NCI-H345 (cell line): Measurements from ENCODE around the gene NR1H2.

Experiments
- DNase-seq: peaks from one replicate; lab custom pipeline; 2025; lab: John Stamatoyannopoulos, UW

NR1H2 gene

DNA sequence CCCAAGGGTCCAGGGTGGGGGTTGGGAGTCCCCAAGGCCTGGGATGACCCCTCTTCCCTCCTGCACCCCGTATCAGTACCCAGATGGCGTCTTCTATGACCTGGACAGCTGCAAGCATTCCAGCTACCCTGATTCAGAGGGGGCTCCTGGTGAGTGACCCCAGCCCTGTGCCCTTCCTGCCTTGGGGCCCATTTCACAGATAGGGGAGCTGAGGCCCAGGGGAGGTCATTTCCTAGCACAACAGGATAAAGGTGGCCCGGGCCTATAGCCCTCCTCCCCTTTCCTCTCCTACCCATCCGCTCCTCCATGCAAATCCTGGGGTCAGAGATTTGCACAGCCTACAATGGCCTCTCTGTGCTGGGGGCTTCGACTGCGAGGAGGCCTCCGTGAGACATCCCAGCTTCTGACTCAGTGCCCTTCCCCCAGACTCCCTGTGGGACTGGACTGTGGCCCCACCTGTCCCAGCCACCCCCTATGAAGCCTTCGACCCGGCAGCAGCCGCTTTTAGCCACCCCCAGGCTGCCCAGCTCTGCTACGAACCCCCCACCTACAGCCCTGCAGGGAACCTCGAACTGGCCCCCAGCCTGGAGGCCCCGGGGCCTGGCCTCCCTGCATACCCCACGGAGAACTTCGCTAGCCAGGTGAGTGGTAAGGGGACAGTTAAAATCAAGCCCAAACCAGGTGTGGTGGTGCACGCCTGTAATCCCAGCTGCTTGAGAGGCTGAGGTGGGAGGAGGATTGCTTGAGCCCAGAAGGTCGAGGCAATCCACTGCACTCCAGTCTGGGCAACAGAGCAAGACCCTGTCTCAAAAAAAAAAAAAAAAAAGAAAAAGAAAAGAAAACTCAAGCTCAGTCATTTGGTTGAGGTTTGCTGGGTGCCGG, 46.4 kb downstream of the NR1H2 start:
- no peak for DNase-seq

DNA sequence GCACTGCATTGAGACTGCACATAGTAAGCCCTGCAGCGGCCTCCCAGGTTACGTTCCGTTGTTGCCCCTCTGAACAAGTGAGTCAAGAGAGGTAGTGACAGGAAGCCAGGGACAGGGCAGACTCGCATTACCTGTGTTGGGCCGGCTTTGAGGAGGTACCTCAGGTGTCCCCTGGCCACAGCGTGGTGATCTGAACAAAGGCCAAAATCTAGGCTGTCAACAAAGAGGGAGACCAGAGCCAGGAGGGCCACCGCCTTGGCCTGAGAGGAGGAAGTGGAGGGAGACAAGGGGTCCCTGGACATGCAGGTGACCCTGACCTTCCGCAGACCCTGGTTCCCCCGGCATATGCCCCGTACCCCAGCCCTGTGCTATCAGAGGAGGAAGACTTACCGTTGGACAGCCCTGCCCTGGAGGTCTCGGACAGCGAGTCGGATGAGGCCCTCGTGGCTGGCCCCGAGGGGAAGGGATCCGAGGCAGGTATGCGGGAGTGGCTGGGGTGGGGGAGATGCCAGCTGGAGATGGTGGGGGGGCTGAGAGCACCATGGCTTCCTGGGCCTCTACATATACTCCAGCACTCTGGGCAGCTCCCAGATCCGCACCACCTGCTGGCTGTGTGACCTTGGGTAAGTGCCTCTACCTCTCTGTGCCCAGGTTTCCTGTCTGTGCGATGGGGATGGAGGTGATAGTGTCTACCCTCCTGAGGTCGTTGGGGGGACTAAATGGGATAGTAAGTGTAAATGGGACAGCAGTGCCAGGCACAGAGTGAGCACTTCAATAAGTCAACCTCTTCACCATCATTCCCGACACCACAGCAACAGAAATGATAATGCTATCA, 47.2 kb downstream of the NR1H2 start:
- no peak for DNase-seq

DNA sequence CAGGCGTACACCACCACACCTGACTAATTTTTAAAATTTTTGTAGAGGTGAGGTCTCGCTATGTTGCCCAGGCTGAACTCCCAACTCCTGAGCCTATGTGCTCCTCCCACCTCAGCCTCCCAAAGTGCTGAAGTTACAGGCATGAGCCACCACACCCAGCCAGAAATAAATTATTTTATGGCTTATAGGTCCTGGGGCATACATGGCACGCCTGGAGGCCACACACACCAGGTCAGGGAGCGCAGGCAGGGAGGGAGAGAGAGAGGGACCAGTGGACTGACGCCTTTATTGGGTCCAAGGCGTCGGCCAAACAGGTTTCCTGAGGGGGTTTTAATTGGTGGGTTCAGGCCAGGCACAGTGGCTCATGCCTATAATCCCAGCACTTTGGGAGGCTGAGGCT, 49.3 kb downstream of the NR1H2 start:
- no peak for DNase-seq

GRCh38 chr19:50427318-50427925, 51.2 kb downstream of the NR1H2 start:
- DNase-seq, result no peak

DNA sequence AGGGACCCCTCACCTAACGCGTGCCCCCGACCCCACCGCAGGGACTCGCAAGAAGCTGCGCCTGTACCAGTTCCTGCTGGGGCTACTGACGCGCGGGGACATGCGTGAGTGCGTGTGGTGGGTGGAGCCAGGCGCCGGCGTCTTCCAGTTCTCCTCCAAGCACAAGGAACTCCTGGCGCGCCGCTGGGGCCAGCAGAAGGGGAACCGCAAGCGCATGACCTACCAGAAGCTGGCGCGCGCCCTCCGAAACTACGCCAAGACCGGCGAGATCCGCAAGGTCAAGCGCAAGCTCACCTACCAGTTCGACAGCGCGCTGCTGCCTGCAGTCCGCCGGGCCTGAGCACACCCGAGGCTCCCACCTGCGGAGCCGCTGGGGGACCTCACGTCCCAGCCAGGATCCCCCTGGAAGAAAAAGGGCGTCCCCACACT, 51.8 kb downstream of the NR1H2 start:
- DNase-seq, result no peak

GRCh38 chr19:50428772-50429463, 52.7 kb downstream of the NR1H2 start:
- DNase-seq, result no peak

DNA sequence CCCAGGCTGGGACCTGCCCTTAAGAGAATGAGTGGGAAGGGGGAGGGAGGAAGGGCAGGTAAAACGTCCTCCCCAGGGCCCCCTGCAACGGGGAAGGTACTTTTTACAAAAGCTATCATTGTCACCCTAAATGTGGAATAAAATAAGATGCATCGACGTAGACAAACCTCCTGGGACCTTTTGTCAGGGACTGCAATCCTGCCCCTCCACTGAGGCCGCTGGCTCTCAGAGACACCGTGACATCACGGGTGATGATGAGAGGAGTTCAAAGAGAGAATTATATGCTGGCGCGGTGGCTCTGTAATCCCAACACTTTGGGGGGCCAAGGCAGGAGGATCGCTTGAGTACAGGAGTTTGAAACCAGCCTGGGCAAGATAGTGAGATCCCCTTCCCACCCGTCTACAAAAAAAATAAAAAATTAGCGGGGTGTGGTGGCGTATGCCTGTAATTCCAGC, 54.7 kb downstream of the NR1H2 start:
- no peak for DNase-seq

GRCh38 chr19:50431343-50432220, 55.3 kb downstream of the NR1H2 start:
- peak; percentile 81 for DNase-seq

DNA sequence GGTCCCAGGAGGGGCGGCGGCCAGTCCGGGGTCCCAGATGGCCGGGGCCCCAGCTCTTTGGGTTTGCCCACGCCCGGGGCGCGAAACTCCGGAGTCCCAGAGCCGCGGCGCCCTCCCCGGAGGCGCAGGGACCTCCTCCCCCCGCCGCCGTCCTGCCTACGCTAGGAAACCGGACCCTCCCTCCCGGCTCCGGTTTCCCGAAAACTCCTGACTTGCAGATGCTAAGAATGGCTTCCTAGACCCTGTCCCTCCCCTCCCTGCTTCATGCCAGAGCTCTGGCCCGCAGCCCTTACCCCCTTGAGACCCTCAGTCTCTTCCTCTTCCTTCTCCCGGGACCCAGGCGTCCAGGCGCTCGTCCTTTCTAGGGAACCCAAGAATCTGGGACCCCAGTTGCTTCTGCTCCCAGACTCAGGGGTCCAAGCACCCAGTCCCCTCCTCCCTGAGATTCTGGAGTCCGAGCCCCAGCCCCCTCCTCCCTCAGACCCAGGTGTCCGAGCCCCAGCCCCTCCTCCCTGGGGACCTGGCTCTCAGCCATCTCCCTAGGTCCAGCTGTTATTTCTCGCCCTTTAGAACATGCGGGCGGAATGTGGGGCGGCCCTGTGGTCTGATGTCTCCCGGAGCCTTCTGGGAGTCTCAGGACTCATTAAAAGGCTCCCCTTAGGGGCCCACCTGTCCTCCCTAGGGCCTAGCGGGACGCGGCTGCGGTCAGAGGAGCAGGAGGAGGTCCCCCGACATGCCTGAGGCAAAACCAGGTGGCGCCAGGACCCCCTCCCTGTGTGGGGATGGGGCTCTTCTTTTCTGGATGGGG, 56.2 kb downstream of the NR1H2 start, which contains the start of gene MYBPC2:
Gene MYBPC2 (plus strand): TSS at position 672 of the 808 bp plus-strand sequence. CDS start 62 bp downstream, at position 734.
- DNase-seq, result peak; percentile 9
